Measurements from ENCODE around the gene OIT3.
"Not testable (repeated sequence)": the region's sequence is repeated elsewhere in the genome, so short reads cannot be mapped to it uniquely, and the experiment has no call there.

The OIT3 gene

GRCh38 chr10:72903941-72904446 lies 10.5 kb downstream of the OIT3 start:
- DNase-seq, result not testable (repeated sequence)

DNA sequence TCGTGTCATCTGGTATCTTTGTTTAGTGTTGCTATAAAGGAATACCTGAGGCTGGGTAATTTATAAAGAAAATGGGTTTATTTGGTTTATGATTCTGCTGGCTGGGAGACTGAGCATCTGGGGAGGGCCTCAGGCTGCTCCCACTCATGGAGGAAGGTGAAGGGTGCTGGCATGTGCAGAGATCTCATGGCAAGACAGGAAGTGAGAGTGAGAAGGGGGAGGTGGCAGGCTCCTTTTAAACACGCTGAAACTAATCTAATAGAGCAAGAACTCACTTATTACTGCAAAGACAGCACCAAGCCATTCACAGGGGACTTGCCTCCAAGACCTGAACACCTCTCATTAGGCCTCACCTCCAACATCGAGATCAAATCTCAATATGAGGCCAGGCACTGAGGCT lies 11.3 kb downstream of the OIT3 start:
- DNase-seq, result no peak

- DNase-seq, result no peak
Observed at GRCh38 chr10:72906446-72906845, 12.9 kb downstream of the OIT3 start.

DNA sequence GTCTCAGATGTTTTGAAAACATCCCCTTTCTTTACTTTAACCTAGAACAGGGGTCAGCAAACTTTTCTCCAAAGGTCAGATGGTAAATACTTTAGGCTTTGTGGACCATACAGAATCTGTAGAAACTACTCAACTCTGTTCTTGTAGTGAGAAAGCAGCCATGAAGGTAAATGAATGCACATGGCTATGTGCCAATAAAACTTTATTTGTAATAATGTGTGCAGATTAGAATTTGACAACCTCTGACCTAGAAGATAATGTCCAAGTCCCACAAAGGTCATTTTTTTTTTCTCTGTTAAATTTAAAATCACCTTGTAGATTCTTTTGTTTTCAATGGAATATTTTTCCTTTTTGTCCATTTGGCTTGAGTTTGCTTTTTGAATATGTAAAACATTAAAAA lies 17.2 kb downstream of the OIT3 start:
- DNase-seq, result no peak

DNA sequence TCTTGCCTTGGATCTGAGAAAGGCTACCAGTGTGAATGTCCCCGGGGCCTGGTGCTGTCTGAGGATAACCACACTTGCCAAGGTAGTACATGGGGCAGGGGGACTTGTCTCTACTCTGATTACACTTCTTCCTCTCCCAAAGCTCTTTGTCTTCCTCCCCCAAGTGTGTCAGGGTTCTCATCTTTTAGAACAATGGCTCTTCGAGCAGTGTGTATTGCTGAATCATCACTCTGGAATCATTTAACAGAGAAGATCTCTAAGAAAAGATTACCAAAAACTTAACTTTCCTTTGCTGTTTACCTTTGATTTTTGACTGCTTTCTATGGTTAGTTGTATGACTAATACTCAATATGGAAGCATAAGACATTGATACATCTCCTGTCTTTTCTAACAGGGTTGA lies 18.2 kb downstream of the OIT3 start:
- no peak for DNase-seq

GRCh38 chr10:72912736-72913135 lies 19.2 kb downstream of the OIT3 start:
- DNase-seq, result no peak

DNA sequence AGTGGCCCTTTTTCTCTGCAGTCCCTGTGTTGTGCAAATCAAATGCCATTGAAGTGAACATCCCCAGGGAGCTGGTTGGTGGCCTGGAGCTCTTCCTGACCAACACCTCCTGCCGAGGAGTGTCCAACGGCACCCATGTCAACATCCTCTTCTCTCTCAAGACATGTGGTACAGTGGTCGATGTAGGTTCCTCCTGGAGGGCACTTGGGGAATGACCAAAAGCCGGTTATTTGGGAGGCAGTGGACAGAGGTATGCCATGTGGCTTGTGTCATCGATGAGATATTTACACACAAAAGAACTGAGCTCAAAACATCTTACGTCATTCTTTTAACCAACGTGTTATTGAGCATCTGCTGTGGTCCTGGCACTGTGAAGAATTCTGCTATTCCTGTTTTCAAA lies 19.7 kb downstream of the OIT3 start:
- DNase-seq, result no peak

DNA sequence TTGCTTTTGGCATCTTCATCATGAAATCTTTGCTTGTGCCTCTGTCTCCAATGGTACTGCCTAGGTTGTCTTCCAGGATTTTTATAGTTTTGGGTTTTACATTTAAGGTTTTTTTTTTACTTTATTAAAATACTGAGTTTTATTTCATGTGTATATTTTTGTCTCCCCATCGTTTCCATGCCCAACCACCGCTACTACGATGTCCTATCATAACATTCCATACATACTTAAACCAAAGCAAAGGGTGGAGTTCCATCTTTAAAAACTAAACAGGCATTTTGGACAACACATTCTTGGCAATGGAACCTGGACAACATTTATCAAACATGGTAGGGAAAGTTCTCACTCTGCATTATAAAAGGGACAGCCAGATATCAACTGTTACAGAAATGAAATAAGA lies 23.7 kb downstream of the OIT3 start:
- not testable (repeated sequence) for DNase-seq

DNA sequence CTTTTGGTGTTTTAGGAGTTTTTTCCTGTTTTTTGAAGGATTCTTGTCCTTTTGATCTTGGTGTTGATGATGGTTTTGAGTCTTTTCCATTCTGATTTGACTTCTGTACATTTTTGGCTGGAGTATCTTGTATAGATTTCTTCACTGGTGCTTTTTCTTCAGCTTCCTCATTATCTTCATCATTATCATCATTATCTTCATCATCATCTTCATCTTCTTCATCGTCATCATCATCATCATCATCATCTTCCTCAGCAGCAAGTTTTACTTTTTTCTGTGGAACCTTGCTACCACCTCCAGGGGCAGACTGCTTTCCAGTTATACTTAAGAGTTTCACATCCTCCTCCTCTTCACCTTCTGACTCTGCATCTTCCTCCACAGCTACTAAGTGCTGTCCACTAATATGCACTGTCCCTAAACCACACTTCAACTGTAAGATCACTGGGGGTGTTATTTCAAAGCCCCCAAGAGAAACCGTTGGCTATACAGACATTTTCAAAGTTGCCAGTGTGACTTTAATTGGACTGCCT lies 24.3 kb downstream of the OIT3 start:
- not testable (repeated sequence) for DNase-seq

GRCh38 chr10:72918352-72918751 lies 24.8 kb downstream of the OIT3 start:
- no peak for DNase-seq

GRCh38 chr10:72921147-72921683 lies 27.7 kb downstream of the OIT3 start:
- DNase-seq, result not testable (repeated sequence)

GRCh38 chr10:72924351-72924750 lies 30.8 kb downstream of the OIT3 start:
- no peak for DNase-seq

DNA sequence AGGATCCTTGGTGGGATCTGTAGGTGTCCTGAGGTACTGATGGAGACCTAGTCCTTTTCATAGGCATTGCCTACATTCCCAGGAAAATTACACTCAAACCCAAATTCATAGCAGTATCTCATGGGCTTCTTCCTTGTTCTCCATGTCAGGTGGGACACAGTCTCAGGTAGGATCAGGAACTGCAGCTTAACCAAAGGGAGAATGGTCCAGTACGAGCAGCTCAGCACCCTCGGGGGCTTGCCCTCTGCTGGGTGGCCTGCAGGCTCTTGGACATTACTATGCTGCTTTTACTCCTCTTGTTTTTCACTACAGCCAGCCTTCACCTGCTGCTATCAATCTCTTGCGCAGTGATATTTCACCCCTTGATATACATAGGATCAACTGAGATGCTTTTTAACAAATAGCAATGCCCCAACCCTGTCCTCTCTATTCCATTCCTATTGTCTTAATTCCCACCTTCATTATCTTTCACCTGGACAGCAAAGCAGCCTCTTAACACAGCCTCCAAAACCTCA lies 32.5 kb downstream of the OIT3 start:
- DNase-seq, result no peak

GRCh38 chr10:72927485-72927884 lies 33.9 kb downstream of the OIT3 start:
- DNase-seq, result no peak

GRCh38 chr10:72928798-72929197 lies 35.3 kb downstream of the OIT3 start:
- DNase-seq, result no peak

DNA sequence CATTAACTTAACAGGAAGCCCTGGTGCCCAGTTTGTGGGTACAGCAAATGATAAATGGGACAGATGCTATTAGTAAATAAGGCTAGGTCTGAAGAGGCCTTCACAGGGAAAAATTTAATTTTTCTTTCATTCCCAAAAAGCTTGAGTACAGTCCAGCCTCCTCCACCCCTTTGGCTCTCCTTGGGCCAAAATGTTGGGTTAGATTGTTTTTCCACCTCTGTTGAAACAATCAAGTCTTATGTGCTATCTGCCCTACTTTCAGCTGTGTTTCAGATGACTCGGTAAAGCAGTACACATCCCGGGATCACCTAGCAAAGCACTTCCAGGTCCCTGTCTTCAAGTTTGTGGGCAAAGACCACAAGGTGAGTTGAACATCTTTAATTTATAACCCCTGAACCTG lies 36.7 kb downstream of the OIT3 start:
- DNase-seq, result no peak

GRCh38 chr10:72932259-72933015 lies 38.9 kb downstream of the OIT3 start:
- no peak for DNase-seq

GRCh38 chr10:72935361-72935760 lies 41.8 kb downstream of the OIT3 start:
- no peak for DNase-seq

- DNase-seq, result no peak
Observed at GRCh38 chr10:72943498-72944234, 50.1 kb downstream of the OIT3 start.

DNA sequence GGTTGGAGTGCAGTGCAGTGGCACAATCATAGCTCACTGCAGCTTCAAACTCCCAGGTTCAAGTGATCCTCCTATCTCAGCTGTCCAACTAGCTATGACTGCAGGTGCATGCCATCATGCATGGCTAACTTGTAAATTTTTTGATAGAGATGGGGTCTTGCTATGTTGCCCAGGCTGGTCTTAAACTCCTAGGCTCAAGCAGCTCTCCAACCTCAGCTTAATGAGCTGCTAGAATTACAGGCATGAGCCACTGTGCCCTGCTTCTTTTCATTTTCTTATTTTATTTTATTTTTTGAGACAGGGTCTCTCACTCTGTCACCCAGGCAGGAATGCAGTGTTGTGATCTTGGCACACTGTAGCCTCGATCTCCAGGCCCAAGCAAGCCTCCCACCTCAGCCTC lies 53.4 kb downstream of the OIT3 start:
- no peak for DNase-seq

DNA sequence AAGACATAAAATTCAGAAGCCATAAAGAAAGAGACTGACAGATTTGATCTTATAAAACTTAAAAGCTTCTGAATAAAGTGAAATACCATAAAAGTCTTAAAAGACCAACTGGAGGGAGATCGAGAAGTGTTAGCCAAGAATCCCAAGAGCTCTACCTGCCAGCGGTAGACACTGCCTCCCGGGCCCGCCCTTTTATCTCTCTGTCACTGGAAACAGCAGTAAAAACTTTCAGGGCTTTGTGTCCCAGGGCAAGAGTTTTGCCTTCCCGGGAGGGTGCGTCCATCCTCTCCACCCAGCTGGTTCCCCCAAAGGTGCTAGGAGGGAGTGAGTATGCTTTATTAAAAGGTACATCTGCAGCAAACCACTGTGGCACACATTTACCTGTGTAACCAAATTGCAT lies 55.2 kb downstream of the OIT3 start:
- DNase-seq, result no peak

DNA sequence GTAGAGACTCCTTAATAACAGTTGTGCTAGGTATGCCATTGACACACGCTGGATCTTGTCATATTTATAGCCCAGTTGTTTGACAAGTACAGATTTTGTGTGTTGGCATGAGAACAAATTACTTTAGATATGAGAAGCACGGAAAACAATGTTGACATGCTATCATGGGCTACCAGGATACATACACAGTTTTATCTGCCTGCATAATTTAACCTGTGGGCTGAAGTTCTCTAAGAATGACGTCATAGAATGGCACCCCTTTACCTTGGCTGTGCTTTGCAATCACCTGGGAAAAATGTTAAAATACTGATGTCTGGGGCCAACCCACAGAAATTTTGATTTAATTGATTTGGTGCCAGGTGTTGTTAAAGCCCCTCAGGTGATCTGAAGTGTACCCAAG lies 58.2 kb downstream of the OIT3 start:
- DNase-seq, result no peak
